ENCODE data around the gene PLEKHA4. TPM values are rescaled to one million over a fixed set of nuclear protein-coding genes. Genes with fewer than 3 reads are reported as not detected.

Gene PLEKHA4
- total and polyA plus RNA-seq, 2 of the 13 experiments (the other 11 are each of a cell fraction or from before 2014, with no cell fraction given) = 4.8 to 6.0 TPM

- intact Hi-C loops (cut with micrococcal nuclease; ENCODE audit: unreplicated experiment) (loop anchor here (2.0 kb wide), 1 partner anchor 62 kb away; no protein-coding TSS in a partner anchor), in situ Hi-C loops (cut with HindIII; ENCODE audit: extremely low pct_ligation_motif_present, low pct_unique_long_range_greater_than_20kb) (no loop called here)
- Histone ChIP-seq H3K9ac (ENCODE audit: insufficient read depth, low read depth, low read length) (peak overlapping the region; percentile 84), H3K9me3 (ENCODE audit: low read length) (no peaks in the 10 kb centered on the region), H4K20me1 (ENCODE audit: insufficient read depth, low read length) (no peaks in the 10 kb centered on the region), H3K4me3 (replicated peaks in 1 of 3; ENCODE audit: insufficient read depth in 1 of 3, low read depth in 2 of 3, low read length in 3 of 3) (peak overlapping the region; percentile 73 to 97 (median 96)), H3K36me3 (replicated peaks in 1 of 2; ENCODE audit: control insufficient read depth in 1 of 2, insufficient read depth in 2 of 2, low read length in 2 of 2) (peaks cover 3 to 11% of the 10 kb centered on the region in 2 experiments; a peak in 4 of 5 replicates), H3K4me1 (ENCODE audit: insufficient read depth, low read length) (peaks cover 42% of the 10 kb centered on the region), H3K27me3 (ENCODE audit: control insufficient read depth in 1 of 2, insufficient read depth in 2 of 2, low read length in 2 of 2) (no peaks in the 10 kb centered on the region; a peak in 1 of 5 replicates), H2AFZ (ENCODE audit: low read length) (no peak overlapping the region), H3K4me2 (ENCODE audit: low read depth, low read length) (peak overlapping the region; percentile 78), H3K79me2 (ENCODE audit: insufficient read depth, low read length) (peaks cover 14% of the 10 kb centered on the region), H3K27ac (ENCODE audit: extremely low read length, insufficient read depth, low read length) (peak overlapping the region; percentile 77)
- BruUV-seq (replicated peaks) = TSS peak; percentile 84
- 12% methylated on average over 6 of the region's 24 CpGs for WGBS (ENCODE audit: low lambda C conversion rate)
- FAIRE-seq (peak; percentile 80), ATAC-seq (peak; percentile 31), DNase-seq (ENCODE audit: low spot score) (peak; percentile 29)
- ChIA-PET POLR2A (interaction anchor here (0.5 to 3.1 kb wide), 18 partner anchors 14 to 282 kb away, joined by 3 to 26 read pairs (median 6); partner anchors contain the start of genes BAX, DHDH, FTL and GYS1), CTCF (ENCODE audit: low intra/inter-chr PET ratio, low total read pairs) (no interaction called here)
- peak; percentile 69; the same call in 1 of the 2 replicates for TF ChIP-seq GABPB1 (CRISPR knock-in tag; IDR thresholded peaks at IDR 0.05)
- no peak for TF ChIP-seq ZFP90 (CRISPR knock-in tag; IDR thresholded peaks at IDR 0.05; ENCODE audit: borderline replicate concordance)
- peak; percentile 78 for TF ChIP-seq NR2C2 (CRISPR knock-in tag; IDR thresholded peaks at IDR 0.05; ENCODE audit: borderline replicate concordance)
- no peak for TF ChIP-seq CREB3 (CRISPR knock-in tag; IDR thresholded peaks at IDR 0.05)
- no peak for TF ChIP-seq ZBTB43 (CRISPR knock-in tag; conservative IDR thresholded peaks at IDR 0.05)
- no peak for TF ChIP-seq ZSCAN12 (CRISPR knock-in tag; IDR thresholded peaks at IDR 0.05)
- TF ChIP-seq SMYD3 (CRISPR knock-in tag; IDR thresholded peaks at IDR 0.05) = no peak
- TF ChIP-seq RXRA (CRISPR knock-in tag; IDR thresholded peaks at IDR 0.05) = peak; percentile 4; the same call in 1 of the 2 replicates
- TF ChIP-seq ZSCAN22 (CRISPR knock-in tag; IDR thresholded peaks at IDR 0.05) = no peak
- no peak for TF ChIP-seq KDM4B (CRISPR knock-in tag; IDR thresholded peaks at IDR 0.05)
- TF ChIP-seq BCL3 (CRISPR knock-in tag; IDR thresholded peaks at IDR 0.05) = peak; percentile 12; the same call in 1 of the 2 replicates
- no peak for TF ChIP-seq HNF4G (IDR thresholded peaks at IDR 0.05; ENCODE audit: borderline replicate concordance, low read depth, low read length)
- 0 out of 2 replicates have a peak, but pooled peaks have one; percentile 18 for TF ChIP-seq HNF4G (CRISPR knock-in tag; IDR thresholded peaks at IDR 0.05; ENCODE audit: borderline replicate concordance, low read depth)
- no peak for TF ChIP-seq REST (IDR thresholded peaks at IDR 0.05; ENCODE audit: borderline replicate concordance in 1 of 2, low read depth in 1 of 2, low read length in 2 of 2)
- TF ChIP-seq DR1 (CRISPR knock-in tag; IDR thresholded peaks at IDR 0.05) = no peak
Observed at GRCh38 chr19:48900477-48901406, 32.3 kb upstream of the PLEKHA4 start.
